Neuron (in vitro differentiated cells): ENCODE measurements around the gene CAPN8.

ENCODE experiments used
- H2AFZ ChIP-seq: one replicate; pipeline ENCODE4 v1.6.1; 2013; ENCODE audit warnings: low read depth, mild to moderate bottlenecking, inconsistent platforms, low read length, moderate library complexity
- H3K27me3 ChIP-seq: one replicate; pipeline ENCODE4 v1.6.1; 2013; ENCODE audit warnings: low read length; ENCODE audit not compliant: insufficient read depth
- H3K36me3 ChIP-seq: one replicate; pipeline ENCODE4 v1.6.1; 2013; ENCODE audit warnings: low read length; ENCODE audit not compliant: insufficient read depth
- H3K4me1 ChIP-seq: one replicate; pipeline ENCODE4 v1.6.1; 2013; ENCODE audit warnings: low read length; ENCODE audit not compliant: insufficient read depth
- H3K4me3 ChIP-seq: 2 replicates; pipeline ENCODE4 v1.5.1; 2013; ENCODE audit warnings: mild to moderate bottlenecking, low read length, moderate library complexity
- H3K9me3 ChIP-seq: one replicate; pipeline ENCODE4 v1.6.1; 2013; ENCODE audit warnings: low read length

Gene CAPN8

GRCh38 chr1:223514644-223515043 lies 150.9 kb downstream of the CAPN8 start:
- no peaks in the 10 kb centered on the region for H3K36me3 ChIP-seq
- H3K4me1 ChIP-seq, result no peaks in the 10 kb centered on the region
- H3K4me3 ChIP-seq, result no peak overlapping the region
- H3K9me3 ChIP-seq, result no peaks in the 10 kb centered on the region
- no peak overlapping the region for H2AFZ ChIP-seq
- no peaks in the 10 kb centered on the region for H3K27me3 ChIP-seq

GRCh38 chr1:223513309-223513708 lies 152.2 kb downstream of the CAPN8 start:
- Histone ChIP-seq H3K27me3 (no peaks in the 10 kb centered on the region), H3K36me3 (no peaks in the 10 kb centered on the region), H3K4me1 (no peaks in the 10 kb centered on the region), H2AFZ (no peak overlapping the region), H3K4me3 (no peak overlapping the region), H3K9me3 (no peaks in the 10 kb centered on the region)

GRCh38 chr1:223512057-223512456 lies 153.4 kb downstream of the CAPN8 start:
- Histone ChIP-seq H2AFZ (no peak overlapping the region), H3K4me1 (no peaks in the 10 kb centered on the region), H3K9me3 (no peaks in the 10 kb centered on the region), H3K4me3 (no peak overlapping the region), H3K27me3 (no peaks in the 10 kb centered on the region), H3K36me3 (no peaks in the 10 kb centered on the region)

- Histone ChIP-seq H3K9me3 (no peaks in the 10 kb centered on the region), H2AFZ (no peak overlapping the region), H3K36me3 (no peaks in the 10 kb centered on the region), H3K4me3 (no peak overlapping the region), H3K4me1 (no peaks in the 10 kb centered on the region), H3K27me3 (no peaks in the 10 kb centered on the region)
Measured at GRCh38 chr1:223508796-223509195, 156.7 kb downstream of the CAPN8 start.

GRCh38 chr1:223504741-223505140 lies 160.8 kb downstream of the CAPN8 start:
- no peaks in the 10 kb centered on the region for H3K36me3 ChIP-seq
- no peak overlapping the region for H3K4me3 ChIP-seq
- no peaks in the 10 kb centered on the region for H3K9me3 ChIP-seq
- H2AFZ ChIP-seq, result no peak overlapping the region
- no peaks in the 10 kb centered on the region for H3K27me3 ChIP-seq
- H3K4me1 ChIP-seq, result no peaks in the 10 kb centered on the region

GRCh38 chr1:223503348-223503747 lies 162.2 kb downstream of the CAPN8 start:
- Histone ChIP-seq H3K36me3 (no peaks in the 10 kb centered on the region), H2AFZ (no peak overlapping the region), H3K27me3 (no peaks in the 10 kb centered on the region), H3K4me3 (no peak overlapping the region), H3K9me3 (no peaks in the 10 kb centered on the region), H3K4me1 (no peaks in the 10 kb centered on the region)

- Histone ChIP-seq H3K9me3 (no peaks in the 10 kb centered on the region), H3K4me3 (no peak overlapping the region), H3K27me3 (no peaks in the 10 kb centered on the region), H3K36me3 (no peaks in the 10 kb centered on the region), H3K4me1 (no peaks in the 10 kb centered on the region), H2AFZ (no peak overlapping the region)
Measured at GRCh38 chr1:223500560-223501425, 164.7 kb downstream of the CAPN8 start.

- H3K4me3 ChIP-seq, result no peak overlapping the region
Measured at GRCh38 chr1:223496883-223497282, 168.6 kb downstream of the CAPN8 start.

GRCh38 chr1:223494926-223495645 lies 170.4 kb downstream of the CAPN8 start:
- Histone ChIP-seq H3K9me3 (no peaks in the 10 kb centered on the region), H3K27me3 (no peaks in the 10 kb centered on the region), H3K36me3 (no peaks in the 10 kb centered on the region), H3K4me3 (no peak overlapping the region), H2AFZ (no peak overlapping the region), H3K4me1 (no peaks in the 10 kb centered on the region)

More at GRCh38 chr1:223496883-223497282, 168.6 kb downstream of the CAPN8 start:
- Histone ChIP-seq H2AFZ (no peak overlapping the region), H3K9me3 (no peaks in the 10 kb centered on the region), H3K27me3 (no peaks in the 10 kb centered on the region), H3K4me1 (no peaks in the 10 kb centered on the region), H3K36me3 (no peaks in the 10 kb centered on the region)

- H3K4me1 ChIP-seq, result no peaks in the 10 kb centered on the region
- no peaks in the 10 kb centered on the region for H3K27me3 ChIP-seq
- no peak overlapping the region for H2AFZ ChIP-seq
- no peaks in the 10 kb centered on the region for H3K9me3 ChIP-seq
- H3K36me3 ChIP-seq, result no peaks in the 10 kb centered on the region
- no peak overlapping the region for H3K4me3 ChIP-seq
Measured at GRCh38 chr1:223492044-223492443, 173.5 kb downstream of the CAPN8 start.
